ENCODE measurements around the gene DARS1.

DNA sequence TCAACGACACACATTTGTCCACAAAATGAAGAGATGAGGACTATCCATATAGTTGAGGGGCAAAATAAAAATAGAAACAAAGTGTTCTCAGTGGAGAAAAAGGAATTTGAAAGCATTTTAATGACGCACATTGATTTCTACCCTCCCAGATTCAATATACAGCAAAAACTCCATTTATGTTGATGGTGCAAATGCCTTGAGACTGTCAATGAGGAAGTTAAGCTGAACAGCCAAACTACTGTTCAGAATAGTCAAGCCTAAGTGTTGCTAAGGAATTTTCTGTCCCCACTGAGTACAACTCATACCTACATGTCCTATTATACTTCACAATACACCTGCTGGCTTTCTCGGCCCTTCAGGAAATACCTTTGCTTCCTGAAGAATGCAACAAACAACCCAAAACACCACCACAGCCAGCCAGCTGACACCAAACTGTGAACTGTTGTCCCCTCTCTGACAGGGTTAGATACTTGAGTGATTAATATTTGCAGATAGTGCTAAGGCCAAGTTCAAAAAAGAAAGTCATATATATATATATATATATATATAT, 27.8 kb upstream of the DARS1 start:
- no peak for TF ChIP-seq ZNF169 (tag by site-specific recombination; IDR thresholded peaks at IDR 0.05)
- TF ChIP-seq CTCF (tag by site-specific recombination; IDR thresholded peaks at IDR 0.05): no peak
- TF ChIP-seq ZNF23 (tag by site-specific recombination; IDR thresholded peaks at IDR 0.05; ENCODE audit: borderline replicate concordance): no peak
- TF ChIP-seq, protein P1, sequence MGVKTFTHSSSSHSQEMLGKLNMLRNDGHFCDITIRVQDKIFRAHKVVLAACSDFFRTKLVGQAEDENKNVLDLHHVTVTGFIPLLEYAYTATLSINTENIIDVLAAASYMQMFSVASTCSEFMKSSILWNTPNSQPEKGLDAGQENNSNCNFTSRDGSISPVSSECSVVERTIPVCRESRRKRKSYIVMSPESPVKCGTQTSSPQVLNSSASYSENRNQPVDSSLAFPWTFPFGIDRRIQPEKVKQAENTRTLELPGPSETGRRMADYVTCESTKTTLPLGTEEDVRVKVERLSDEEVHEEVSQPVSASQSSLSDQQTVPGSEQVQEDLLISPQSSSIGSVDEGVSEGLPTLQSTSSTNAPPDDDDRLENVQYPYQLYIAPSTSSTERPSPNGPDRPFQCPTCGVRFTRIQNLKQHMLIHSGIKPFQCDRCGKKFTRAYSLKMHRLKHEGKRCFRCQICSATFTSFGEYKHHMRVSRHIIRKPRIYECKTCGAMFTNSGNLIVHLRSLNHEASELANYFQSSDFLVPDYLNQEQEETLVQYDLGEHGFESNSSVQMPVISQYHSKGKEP (tag by site-specific recombination; IDR thresholded peaks at IDR 0.05): no peak

Measured in HEK293 (cell line).